ENCODE data around the gene ATG4B. TPM values are rescaled to one million over a fixed set of nuclear protein-coding genes. Genes with fewer than 3 reads are reported as not detected.
"Not testable (repeated sequence)": the region's sequence is repeated elsewhere in the genome, so short reads cannot be mapped to it uniquely, and the experiment has no call there.

Gene ATG4B
- 124 TPM for total RNA-seq (ENCODE audit: unreplicated experiment)
- long read RNA-seq, transcript ATG4B-205 (13 exons, 2,878 nt), result major isoform, 42 of 71 reads
- long read RNA-seq, partial matches to known transcripts, result 13 of 71 reads
- long read RNA-seq, other reads (novel, unspliced or antisense), result 15 of 71 reads

DNA sequence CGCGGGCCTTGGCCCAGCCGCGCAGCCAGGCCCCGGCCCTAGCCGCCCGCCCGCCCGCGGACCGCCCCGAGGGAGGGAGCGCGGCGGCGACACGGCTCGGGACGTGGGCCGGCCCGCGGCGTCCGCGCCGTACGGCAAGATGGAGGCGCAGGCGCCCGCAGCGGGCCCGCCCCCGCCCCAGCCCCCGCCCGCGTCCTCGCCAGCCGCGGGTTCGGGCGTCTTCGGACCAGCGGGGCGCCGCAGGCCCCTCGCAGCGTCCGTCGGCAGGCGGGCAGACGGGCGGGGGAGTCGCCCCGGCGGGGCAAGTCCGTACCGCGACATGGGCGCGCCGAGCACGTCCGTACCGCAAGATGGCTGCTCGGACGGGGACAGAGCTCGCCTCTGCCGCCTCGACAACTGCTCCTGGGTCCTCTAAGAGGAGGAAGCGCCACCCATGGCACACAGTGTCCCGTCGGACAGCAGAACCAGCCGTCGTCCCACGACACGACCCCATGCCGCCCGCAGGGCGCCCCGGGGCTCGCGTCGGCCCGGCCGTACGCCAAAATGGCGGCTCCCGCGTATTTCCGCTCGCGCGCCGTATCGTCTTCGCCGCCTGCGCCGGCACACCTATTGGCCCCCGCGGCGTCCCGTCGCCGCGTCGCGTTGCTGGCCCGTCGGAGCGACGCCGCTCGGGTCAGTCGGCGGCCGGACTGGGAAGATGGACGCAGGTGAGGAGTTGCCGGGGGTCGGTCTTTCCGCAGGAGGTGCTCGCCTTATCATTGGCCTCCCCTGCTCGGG, at the start of gene ATG4B, which contains the start of gene THAP4:
Gene ATG4B, plus strand, starts transcription at position 676 of the 777 bp plus-strand sequence. Its CDS starts 22 bp downstream, at position 698.
Gene THAP4, minus strand, starts transcription at position 141 of the 777 bp plus-strand sequence. CDS start 141 bp downstream, outside the sequence.
- no peaks in the 10 kb centered on the region for H3K9me3 Mint-ChIP-seq (ENCODE audit: unreplicated experiment)
- H3K27ac Mint-ChIP-seq (ENCODE audit: unreplicated experiment), result peak within 1 kb of the TSS; percentile 78
- peaks cover 23% of the 10 kb centered on the region for H3K4me1 Mint-ChIP-seq (ENCODE audit: unreplicated experiment)
- DNase-seq (ENCODE audit: low spot score), result peak; percentile 81
- H3K27me3 Mint-ChIP-seq (ENCODE audit: unreplicated experiment), result peaks cover 7% of the 10 kb centered on the region
- peak within 1 kb of the TSS; percentile 92 for H3K4me3 Mint-ChIP-seq (ENCODE audit: unreplicated experiment)
- peaks cover 43% of the 10 kb centered on the region for H3K36me3 Mint-ChIP-seq (ENCODE audit: low read depth, unreplicated experiment)
- TF ChIP-seq, protein P1, sequence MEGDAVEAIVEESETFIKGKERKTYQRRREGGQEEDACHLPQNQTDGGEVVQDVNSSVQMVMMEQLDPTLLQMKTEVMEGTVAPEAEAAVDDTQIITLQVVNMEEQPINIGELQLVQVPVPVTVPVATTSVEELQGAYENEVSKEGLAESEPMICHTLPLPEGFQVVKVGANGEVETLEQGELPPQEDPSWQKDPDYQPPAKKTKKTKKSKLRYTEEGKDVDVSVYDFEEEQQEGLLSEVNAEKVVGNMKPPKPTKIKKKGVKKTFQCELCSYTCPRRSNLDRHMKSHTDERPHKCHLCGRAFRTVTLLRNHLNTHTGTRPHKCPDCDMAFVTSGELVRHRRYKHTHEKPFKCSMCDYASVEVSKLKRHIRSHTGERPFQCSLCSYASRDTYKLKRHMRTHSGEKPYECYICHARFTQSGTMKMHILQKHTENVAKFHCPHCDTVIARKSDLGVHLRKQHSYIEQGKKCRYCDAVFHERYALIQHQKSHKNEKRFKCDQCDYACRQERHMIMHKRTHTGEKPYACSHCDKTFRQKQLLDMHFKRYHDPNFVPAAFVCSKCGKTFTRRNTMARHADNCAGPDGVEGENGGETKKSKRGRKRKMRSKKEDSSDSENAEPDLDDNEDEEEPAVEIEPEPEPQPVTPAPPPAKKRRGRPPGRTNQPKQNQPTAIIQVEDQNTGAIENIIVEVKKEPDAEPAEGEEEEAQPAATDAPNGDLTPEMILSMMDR (IDR thresholded peaks at IDR 0.05; ENCODE audit: unreplicated experiment), result no peak

DNA sequence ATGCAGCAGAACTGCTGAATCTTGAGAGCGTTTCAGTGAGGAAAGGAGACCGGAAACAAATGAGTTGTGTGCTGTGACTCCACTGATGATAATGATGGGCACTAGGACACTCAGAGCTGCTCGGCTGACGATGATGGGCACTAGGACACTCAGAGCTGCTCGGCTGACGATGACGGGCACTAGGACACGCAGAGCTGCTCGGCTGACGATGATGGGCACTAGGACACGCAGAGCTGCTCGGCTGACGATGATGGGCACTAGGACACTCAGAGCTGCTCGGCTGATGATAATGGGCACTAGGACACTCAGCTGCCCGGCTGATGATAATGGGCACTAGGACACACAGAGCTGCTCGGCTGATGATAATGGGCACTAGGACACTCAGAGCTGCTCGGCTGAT, 47.6 kb upstream of the ATG4B start:
- H3K4me1 Mint-ChIP-seq (ENCODE audit: unreplicated experiment); DNase-seq (ENCODE audit: low spot score); H3K27me3 Mint-ChIP-seq (ENCODE audit: unreplicated experiment); H3K4me3 Mint-ChIP-seq (ENCODE audit: unreplicated experiment); H3K27ac Mint-ChIP-seq (ENCODE audit: unreplicated experiment): not testable (repeated sequence)
- Mint-ChIP-seq H3K36me3 (ENCODE audit: low read depth, unreplicated experiment) (peaks cover 35% of the 10 kb centered on the region), H3K9me3 (ENCODE audit: unreplicated experiment) (peaks cover 15% of the 10 kb centered on the region)

DNA sequence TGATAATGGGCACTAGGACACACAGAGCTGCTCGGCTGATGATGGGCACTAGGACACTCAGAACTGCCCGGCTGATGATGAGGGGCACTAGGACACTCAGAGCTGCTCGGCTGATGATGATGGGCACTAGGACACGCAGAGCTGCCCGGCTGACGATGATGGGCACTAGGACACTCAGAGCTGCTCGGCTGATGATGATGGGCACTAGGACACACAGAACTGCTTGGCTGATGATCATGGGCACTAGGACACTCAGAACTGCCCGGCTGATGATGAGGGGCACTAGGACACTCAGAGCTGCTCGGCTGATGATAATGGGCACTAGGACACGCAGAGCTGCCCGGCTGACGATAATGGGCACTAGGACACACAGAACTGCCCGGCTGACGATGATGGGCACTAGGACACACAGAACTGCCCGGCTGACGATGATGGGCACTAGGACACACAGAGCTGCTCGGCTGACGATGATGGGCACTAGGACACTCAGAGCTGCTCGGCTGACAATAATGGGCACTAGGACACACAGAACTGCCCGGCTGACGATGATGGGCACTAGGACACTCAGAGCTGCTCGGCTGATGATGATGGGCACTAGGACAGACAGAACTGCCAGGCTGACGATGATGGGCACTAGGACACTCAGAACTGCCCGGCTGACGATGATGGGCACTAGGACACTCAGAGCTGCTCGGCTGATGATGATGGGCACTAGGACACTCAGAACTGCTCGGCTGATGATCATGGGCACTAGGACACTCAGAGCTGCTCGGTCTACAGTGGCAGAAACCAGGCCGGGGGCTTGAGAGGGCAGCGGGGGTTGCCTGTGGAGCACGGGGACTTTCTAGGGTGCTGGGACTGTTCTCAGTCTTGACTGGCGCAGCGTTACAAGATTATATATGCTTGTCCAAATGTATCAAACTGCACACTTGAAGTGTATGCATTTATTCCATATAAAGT, 46.7 kb upstream of the ATG4B start:
- not testable (repeated sequence) for H3K4me1 Mint-ChIP-seq (ENCODE audit: unreplicated experiment); H3K27ac Mint-ChIP-seq (ENCODE audit: unreplicated experiment)
- peaks cover 27% of the 10 kb centered on the region for H3K36me3 Mint-ChIP-seq (ENCODE audit: low read depth, unreplicated experiment)

DNA sequence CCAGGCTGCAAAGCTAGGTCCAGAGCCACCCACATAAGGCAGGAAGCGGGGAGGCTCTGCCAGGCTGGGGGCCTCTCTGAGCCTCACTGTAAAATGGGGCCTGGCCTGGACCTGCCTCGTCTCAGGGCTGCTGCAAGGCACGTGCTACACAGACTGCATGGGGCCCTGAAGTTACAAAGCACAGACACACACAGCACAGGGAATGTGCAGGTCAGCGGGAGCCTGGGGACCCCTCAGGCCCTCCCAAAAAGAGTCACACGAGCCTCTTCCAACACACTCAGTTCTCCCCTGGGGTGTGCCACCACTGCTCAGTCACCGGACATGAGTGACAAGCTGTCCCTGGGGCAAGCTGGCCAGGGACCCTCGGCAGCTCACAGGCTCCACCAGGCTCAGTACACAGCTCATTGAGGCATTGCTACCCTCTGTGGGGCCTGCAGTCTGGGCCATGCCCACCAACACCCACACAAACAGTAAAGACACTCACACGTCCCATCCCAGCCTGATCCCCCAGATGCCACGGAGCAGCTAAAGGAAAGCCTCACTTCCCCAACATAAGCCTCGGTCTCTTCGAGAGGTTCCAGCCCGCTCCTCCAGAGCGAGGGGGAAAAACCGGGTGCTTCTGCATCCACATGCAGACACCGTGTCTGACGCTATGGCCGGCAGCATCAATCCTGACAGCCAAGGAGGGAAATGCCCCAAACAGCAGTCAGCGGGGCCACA, 45.2 kb upstream of the ATG4B start:
- no peak for DNase-seq (ENCODE audit: low spot score)
- Mint-ChIP-seq H3K9me3 (ENCODE audit: unreplicated experiment) (no peaks in the 10 kb centered on the region), H3K4me1 (ENCODE audit: unreplicated experiment) (no peaks in the 10 kb centered on the region), H3K27me3 (ENCODE audit: unreplicated experiment) (peaks cover 5% of the 10 kb centered on the region), H3K27ac (ENCODE audit: unreplicated experiment) (no peak overlapping the region), H3K36me3 (ENCODE audit: low read depth, unreplicated experiment) (peaks cover 14% of the 10 kb centered on the region), H3K4me3 (ENCODE audit: unreplicated experiment) (peak overlapping the region; percentile 51)
- TF ChIP-seq, protein P1 (IDR thresholded peaks at IDR 0.05; ENCODE audit: unreplicated experiment), result no peak

More for the DNA sequence above, 46.7 kb upstream of the ATG4B start:
- H3K4me3 Mint-ChIP-seq (ENCODE audit: unreplicated experiment); H3K9me3 Mint-ChIP-seq (ENCODE audit: unreplicated experiment); H3K27me3 Mint-ChIP-seq (ENCODE audit: unreplicated experiment); DNase-seq (ENCODE audit: low spot score): not testable (repeated sequence)

DNA sequence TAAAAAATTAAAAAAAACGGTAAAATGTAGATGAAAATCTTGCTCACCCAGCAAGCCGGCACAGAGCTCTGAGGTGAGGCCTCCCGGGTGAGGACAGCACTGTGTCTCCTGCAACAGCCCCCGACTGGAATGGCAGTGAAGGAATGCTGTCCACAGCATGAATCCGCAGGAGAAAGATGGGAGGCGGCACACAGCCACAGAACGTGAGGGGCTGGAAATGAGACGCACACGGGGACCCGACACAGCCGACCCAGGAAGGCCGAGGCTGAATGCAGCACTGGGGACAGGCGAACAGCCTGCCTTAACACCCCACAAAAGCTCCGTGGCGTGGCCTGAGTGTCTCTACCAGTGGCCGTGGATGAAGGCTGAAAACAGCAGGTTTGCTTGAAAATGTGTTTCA, 44.2 kb upstream of the ATG4B start:
- Mint-ChIP-seq H3K4me3 (ENCODE audit: unreplicated experiment) (no peak overlapping the region), H3K27me3 (ENCODE audit: unreplicated experiment) (peaks cover 4% of the 10 kb centered on the region), H3K27ac (ENCODE audit: unreplicated experiment) (no peak overlapping the region), H3K4me1 (ENCODE audit: unreplicated experiment) (no peaks in the 10 kb centered on the region), H3K36me3 (ENCODE audit: low read depth, unreplicated experiment) (peaks cover 10% of the 10 kb centered on the region), H3K9me3 (ENCODE audit: unreplicated experiment) (no peaks in the 10 kb centered on the region)
- TF ChIP-seq, protein P1 (IDR thresholded peaks at IDR 0.05; ENCODE audit: unreplicated experiment), result no peak
- DNase-seq (ENCODE audit: low spot score), result no peak

All from endothelial cell (in vitro differentiated cells).